Fibroblast of skin of left biceps (primary cell): ENCODE results near the gene BEGAIN.

Experiments used
- DNase-seq, 2 experiments: peaks; one replicate each; pipeline ENCODE4 v3.0.0-alpha.2; 2013; ENCODE audit warnings: low read depth in 2 of 2

Gene BEGAIN

GRCh38 chr14:100568164-100568997 lies 18.8 kb downstream of the BEGAIN start:
- no peak for DNase-seq

GRCh38 chr14:100567877-100568163 lies 19.4 kb downstream of the BEGAIN start:
- DNase-seq: no peak

- no peak for DNase-seq
Observed at GRCh38 chr14:100567009-100567876, 20.0 kb downstream of the BEGAIN start.

GRCh38 chr14:100566586-100566985 lies 20.6 kb downstream of the BEGAIN start:
- no peak for DNase-seq

- no peak for DNase-seq
Observed at GRCh38 chr14:100566119-100566518, 21.1 kb downstream of the BEGAIN start.

DNA sequence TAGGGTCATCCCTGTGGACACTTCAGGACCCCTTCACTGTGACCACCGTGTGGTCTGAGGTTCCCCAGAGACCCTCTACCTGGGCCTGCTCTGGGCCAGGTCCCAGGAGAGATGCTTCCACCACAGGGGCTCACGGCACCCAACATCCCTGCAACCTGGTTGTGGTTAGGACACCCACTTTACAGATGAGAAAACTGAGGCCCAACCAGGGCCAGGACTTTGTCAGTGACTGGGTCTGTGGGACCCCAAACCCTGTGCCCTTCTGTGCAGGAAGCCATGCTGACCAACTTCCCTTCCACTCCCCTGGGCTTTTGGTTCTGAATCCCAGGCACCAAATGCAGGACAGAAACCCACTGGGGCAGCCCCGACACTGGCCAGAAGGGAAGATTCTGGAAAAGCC lies 21.6 kb downstream of the BEGAIN start:
- DNase-seq: no peak

DNA sequence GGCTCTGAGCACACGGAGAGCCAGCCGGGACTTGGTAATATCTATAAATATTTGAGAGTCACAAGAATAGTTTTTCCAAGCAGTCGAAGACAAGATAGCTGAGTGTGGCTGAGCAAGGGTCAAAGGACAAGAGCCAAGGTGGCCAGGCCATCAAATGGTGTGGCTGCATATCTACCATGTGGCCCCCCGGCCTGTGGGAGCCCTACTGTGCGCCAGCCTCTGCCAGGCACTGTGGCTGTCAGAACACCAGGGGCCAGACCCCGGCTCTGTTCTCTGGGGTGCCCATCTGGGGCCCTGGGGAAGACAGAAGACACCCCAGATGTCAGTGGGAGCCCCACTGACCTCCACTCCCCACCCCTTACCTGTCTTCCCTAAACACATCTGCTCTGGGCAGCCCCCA lies 22.7 kb downstream of the BEGAIN start:
- no peak for DNase-seq

GRCh38 chr14:100562751-100563150 lies 24.5 kb downstream of the BEGAIN start:
- no peak for DNase-seq

- no peak for DNase-seq
Observed at GRCh38 chr14:100561005-100561404, 26.2 kb downstream of the BEGAIN start.

- no peak for DNase-seq
Observed at GRCh38 chr14:100560471-100560870, 26.7 kb downstream of the BEGAIN start.

- no peak for DNase-seq
Observed at GRCh38 chr14:100559455-100559854, 27.8 kb downstream of the BEGAIN start.

- no peak for DNase-seq
Observed at GRCh38 chr14:100558966-100559365, 28.3 kb downstream of the BEGAIN start.

DNA sequence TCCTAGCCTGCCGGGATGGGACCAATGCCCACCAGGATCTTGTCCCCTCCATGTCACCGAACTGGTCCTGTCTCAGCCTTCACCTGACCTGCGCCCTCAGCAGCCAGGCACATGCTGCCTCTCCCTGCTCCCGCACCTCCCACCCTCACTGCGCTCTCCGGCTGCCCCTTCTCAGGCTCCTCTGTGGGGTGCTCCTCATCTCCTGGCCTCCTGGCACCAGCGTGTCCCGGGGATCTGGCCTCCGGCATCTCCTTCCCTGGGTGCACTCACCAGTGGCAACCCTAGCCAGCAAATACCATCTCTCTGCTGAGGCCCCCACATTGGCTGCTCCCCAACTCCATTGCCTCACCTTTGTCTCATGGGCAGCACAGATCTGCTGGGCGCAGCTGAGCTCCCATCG lies 29.0 kb downstream of the BEGAIN start:
- DNase-seq: no peak

GRCh38 chr14:100557658-100558057 lies 29.6 kb downstream of the BEGAIN start:
- DNase-seq: no peak

- DNase-seq: no peak
Observed at GRCh38 chr14:100556936-100557505, 30.2 kb downstream of the BEGAIN start.

DNA sequence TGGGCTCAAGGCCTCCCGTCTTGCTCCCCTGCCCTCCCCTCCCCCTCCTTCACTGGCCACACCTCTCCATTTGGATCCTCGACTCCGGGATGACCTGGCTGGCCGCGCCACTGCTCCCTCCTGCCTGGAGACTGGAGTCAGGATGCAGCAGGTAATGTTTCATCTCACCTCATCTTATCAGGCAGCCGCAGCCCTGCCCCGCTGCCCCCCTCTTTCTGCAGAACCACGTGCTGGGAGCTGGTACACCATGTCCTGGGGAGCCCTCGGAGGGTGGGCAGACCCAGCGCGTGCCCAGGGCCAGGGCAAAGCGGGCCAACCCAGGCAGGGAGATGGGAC lies 31.1 kb downstream of the BEGAIN start:
- no peak for DNase-seq

DNA sequence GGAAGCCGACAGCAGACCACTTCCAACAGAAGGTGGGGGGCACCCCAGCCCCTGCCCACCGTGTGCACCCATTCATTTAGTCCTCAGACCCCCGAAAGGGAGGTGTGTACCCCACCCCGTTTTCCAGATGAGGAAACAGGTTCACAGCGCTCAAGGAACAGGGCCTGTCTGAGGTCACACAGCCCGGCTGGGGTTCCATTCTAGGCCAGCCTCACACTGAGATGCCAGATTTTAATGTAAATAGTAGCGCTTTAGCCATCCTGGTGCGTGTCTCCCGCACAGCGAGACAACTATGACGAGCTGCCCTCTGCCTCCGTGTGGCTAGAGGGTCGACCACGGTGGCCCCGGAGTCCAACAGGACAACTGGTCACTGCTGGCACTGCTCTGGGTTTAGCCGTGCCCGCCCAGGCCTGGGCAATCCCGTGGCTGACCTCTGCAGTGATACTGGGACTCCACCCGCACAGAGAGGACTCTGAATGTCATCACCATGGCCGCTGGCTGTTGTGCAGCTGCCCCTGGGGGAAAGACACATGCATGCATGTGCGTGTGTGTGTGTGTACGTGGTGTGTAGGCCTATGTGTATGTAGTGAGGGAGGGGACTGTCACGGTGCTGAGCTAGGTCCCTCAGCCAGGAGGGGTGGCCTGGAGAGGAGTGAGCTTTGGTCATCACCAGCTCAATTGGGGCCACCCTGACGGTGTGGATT lies 31.6 kb downstream of the BEGAIN start:
- DNase-seq: no peak

- DNase-seq: no peak
Observed at GRCh38 chr14:100554696-100555320, 32.4 kb downstream of the BEGAIN start.

DNA sequence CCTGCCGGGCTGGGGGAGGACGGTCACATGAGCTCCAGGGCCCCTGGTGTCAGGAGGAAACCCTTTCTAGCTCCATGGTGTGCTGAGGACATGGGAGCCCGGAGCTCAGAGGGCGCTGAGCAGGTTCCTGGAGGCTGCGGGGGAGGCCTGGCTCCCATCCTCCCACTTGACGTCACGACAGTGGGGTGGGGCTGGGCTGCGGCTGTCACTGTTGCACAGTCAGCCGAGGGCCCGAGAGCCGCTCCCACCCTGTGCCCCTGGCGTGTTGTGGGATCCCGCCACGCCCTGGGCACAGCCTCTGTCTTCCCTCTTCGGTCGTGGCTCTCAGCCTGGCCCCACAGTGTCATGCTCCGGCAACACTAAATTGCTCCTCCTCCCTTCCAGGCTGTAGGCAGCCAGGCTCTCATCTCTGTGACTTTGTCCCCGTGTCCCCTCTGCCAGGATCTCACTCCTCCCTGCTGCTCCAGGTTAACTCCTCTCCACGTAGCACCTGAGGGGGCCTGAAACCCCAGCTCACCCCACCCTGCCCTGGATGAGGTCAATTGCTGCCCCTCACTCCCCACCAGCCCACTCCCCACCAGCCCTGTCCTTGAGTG lies 33.0 kb downstream of the BEGAIN start:
- no peak for DNase-seq

- DNase-seq: no peak
Observed at GRCh38 chr14:100553471-100553870, 33.7 kb downstream of the BEGAIN start.

GRCh38 chr14:100552524-100553125 lies 34.6 kb downstream of the BEGAIN start:
- no peak for DNase-seq
